GM18526 (cell line): ENCODE results near the gene DCHS2.

Source experiments
- POLR2A ChIP-seq: IDR thresholded peaks from 3 replicates; pipeline ENCODE4 v1.6.1; 2011; ENCODE audit not compliant: insufficient read length; ENCODE audit errors: extremely low read depth

The DCHS2 gene

GRCh38 chr4:154294652-154295350 is 196.8 kb downstream of the DCHS2 start:
- TF ChIP-seq POLR2A = no peak

GRCh38 chr4:154293427-154293826 is 198.2 kb downstream of the DCHS2 start:
- no peak for TF ChIP-seq POLR2A

- no peak for TF ChIP-seq POLR2A
Observed at GRCh38 chr4:154292589-154292988, 199.0 kb downstream of the DCHS2 start.

- no peak for TF ChIP-seq POLR2A
Observed at GRCh38 chr4:154277172-154277571, 214.4 kb downstream of the DCHS2 start.

- no peak for TF ChIP-seq POLR2A
Observed at GRCh38 chr4:154276496-154276895, 215.1 kb downstream of the DCHS2 start.

GRCh38 chr4:154254999-154255398 is 236.6 kb downstream of the DCHS2 start:
- TF ChIP-seq POLR2A = no peak

- no peak for TF ChIP-seq POLR2A
Observed at GRCh38 chr4:154234576-154234975, 257.0 kb downstream of the DCHS2 start.

- no peak for TF ChIP-seq POLR2A
Observed at GRCh38 chr4:154231806-154232478, 259.7 kb downstream of the DCHS2 start.

- TF ChIP-seq POLR2A = no peak
Observed at GRCh38 chr4:154230723-154231122, 260.9 kb downstream of the DCHS2 start.

- no peak for TF ChIP-seq POLR2A
Observed at GRCh38 chr4:154230091-154230490, 261.5 kb downstream of the DCHS2 start.

- TF ChIP-seq POLR2A = no peak
Observed at GRCh38 chr4:154222875-154223274, 268.7 kb downstream of the DCHS2 start.

GRCh38 chr4:154218051-154218450 is 273.5 kb downstream of the DCHS2 start:
- no peak for TF ChIP-seq POLR2A

GRCh38 chr4:154211506-154211905 is 280.1 kb downstream of the DCHS2 start:
- TF ChIP-seq POLR2A = no peak

- no peak for TF ChIP-seq POLR2A
Observed at GRCh38 chr4:154208424-154208823, 283.2 kb downstream of the DCHS2 start.

- TF ChIP-seq POLR2A = no peak
Observed at GRCh38 chr4:154205471-154205870, 286.1 kb downstream of the DCHS2 start.

- TF ChIP-seq POLR2A = no peak
Observed at GRCh38 chr4:154194649-154195048, 296.9 kb downstream of the DCHS2 start.

GRCh38 chr4:154192585-154192984 is 299.0 kb downstream of the DCHS2 start:
- no peak for TF ChIP-seq POLR2A

- no peak for TF ChIP-seq POLR2A
Observed at GRCh38 chr4:154189346-154189745, 302.3 kb downstream of the DCHS2 start.

- TF ChIP-seq POLR2A = no peak
Observed at GRCh38 chr4:154186888-154187287, 304.7 kb downstream of the DCHS2 start.
